Measurements from ENCODE around the gene RAB36. TPM values are rescaled to one million over a fixed set of nuclear protein-coding genes. Genes with fewer than 3 reads are reported as not detected.

Gene RAB36
- total and polyA plus RNA-seq, 8 donors, result 3.8 to 15.0 (median 10.1) TPM

- Histone ChIP-seq H3K4me3 (no peak overlapping the region), H3K9me3 (no peaks in the 10 kb centered on the region), H3K4me1 (peaks cover 21 to 43% of the 10 kb centered on the region in 2 donors), H3K27me3 (no peaks in the 10 kb centered on the region), H3K36me3 (peaks cover 0 to 18% of the 10 kb centered on the region in 2 donors), H3K27ac (no peak overlapping the region)
- ATAC-seq (no peak), DNase-seq (no peak)
- TF ChIP-seq, protein P1, sequence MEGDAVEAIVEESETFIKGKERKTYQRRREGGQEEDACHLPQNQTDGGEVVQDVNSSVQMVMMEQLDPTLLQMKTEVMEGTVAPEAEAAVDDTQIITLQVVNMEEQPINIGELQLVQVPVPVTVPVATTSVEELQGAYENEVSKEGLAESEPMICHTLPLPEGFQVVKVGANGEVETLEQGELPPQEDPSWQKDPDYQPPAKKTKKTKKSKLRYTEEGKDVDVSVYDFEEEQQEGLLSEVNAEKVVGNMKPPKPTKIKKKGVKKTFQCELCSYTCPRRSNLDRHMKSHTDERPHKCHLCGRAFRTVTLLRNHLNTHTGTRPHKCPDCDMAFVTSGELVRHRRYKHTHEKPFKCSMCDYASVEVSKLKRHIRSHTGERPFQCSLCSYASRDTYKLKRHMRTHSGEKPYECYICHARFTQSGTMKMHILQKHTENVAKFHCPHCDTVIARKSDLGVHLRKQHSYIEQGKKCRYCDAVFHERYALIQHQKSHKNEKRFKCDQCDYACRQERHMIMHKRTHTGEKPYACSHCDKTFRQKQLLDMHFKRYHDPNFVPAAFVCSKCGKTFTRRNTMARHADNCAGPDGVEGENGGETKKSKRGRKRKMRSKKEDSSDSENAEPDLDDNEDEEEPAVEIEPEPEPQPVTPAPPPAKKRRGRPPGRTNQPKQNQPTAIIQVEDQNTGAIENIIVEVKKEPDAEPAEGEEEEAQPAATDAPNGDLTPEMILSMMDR (IDR thresholded peaks at IDR 0.05), result no peak
- intact Hi-C loops (cut with DNase I), result no loop called here
These were observed 67.1 kb downstream of the RAB36 start for GRCh38 chr22:23212061-23213021.

DNA sequence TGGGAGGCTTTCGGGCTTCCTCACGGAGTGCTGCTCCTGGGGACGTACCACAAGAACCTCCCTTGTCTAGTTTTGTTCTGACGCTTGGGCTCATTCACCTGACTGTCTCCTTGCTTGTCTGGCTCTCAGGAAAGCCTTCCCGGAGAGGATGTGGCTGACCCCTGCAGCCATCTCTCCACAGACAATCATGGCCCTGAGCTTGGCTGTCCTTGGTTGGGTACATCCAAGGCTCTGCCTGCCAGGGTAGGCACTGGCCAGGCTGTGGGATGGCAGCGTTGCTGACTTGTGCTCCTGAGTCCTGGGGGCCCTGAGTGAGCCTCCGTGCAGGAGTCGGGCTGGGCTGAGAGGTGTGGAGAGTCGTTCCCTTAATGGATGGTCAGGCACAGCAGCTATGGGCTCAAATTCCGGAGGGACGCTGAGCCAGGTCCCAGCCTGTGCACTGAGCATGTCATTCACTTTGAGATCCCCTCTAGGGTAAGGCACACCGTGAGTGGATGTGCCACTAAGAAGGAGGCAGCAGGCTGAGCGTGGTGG, 67.8 kb downstream of the RAB36 start:
- H3K27ac ChIP-seq, result no peak overlapping the region
- no peaks in the 10 kb centered on the region for H3K27me3 ChIP-seq
- H3K9me3 ChIP-seq, result no peaks in the 10 kb centered on the region
- H3K4me1 ChIP-seq, result peaks cover 25 to 50% of the 10 kb centered on the region in 2 donors
- H3K4me3 ChIP-seq, result no peak overlapping the region
- TF ChIP-seq, protein P1 (IDR thresholded peaks at IDR 0.05), result no peak
- ATAC-seq, result no peak
- H3K36me3 ChIP-seq, result peaks cover 0 to 13% of the 10 kb centered on the region in 2 donors
- intact Hi-C loops (cut with DNase I), result no loop called here
- DNase-seq, result no peak

- Histone ChIP-seq H3K9me3 (no peaks in the 10 kb centered on the region), H3K4me3 (no peak overlapping the region), H3K36me3 (peaks cover 0 to 7% of the 10 kb centered on the region in 2 donors), H3K27me3 (no peaks in the 10 kb centered on the region), H3K4me1 (peaks cover 32 to 57% of the 10 kb centered on the region in 2 donors), H3K27ac (peak overlapping the region in 1 of 2 donors; percentile 35)
- TF ChIP-seq, protein P1 (IDR thresholded peaks at IDR 0.05), result no peak
- no peak for ATAC-seq
- no peak for DNase-seq
- intact Hi-C loops (cut with DNase I), result no loop called here
These were observed 68.5 kb downstream of the RAB36 start for GRCh38 chr22:23213581-23214334.

Other genes starting within 250 kb of the RAB36 start
- 1 to 10 TPM; 1.7 to 2.1 TPM for gene GNAZ, start 75.0 kb upstream of the RAB36 start, total RNA-seq
- gene GNAZ, start 75.0 kb upstream of the RAB36 start, polyA plus RNA-seq (ENCODE audit: insufficient read length in 6 of 6), result 1 to 10 TPM; 3.1 to 4.7 (median 4.0) TPM
- 1 to 10 TPM in 1 of 2 donors, under 1 TPM in 1; 0.41 to 1.8 TPM for gene RSPH14, start 3.5 kb upstream of the RAB36 start, total RNA-seq
- 1 to 10 TPM; 3.1 to 3.7 (median 3.3) TPM for gene RSPH14, start 3.5 kb upstream of the RAB36 start, polyA plus RNA-seq (ENCODE audit: insufficient read length in 6 of 6)
- 10 to 100 TPM; 66.1 to 70.4 TPM for gene BCR, start 35.0 kb downstream of the RAB36 start, total RNA-seq
- gene BCR, start 35.0 kb downstream of the RAB36 start, polyA plus RNA-seq (ENCODE audit: insufficient read length in 6 of 6), result 10 to 100 TPM; 41.1 to 49.5 (median 48.4) TPM